HS-27A (cell line): Measurements from ENCODE around the gene AGXT2.
"Not testable (repeated sequence)": the region's sequence is repeated elsewhere in the genome, so short reads cannot be mapped to it uniquely, and the experiment has no call there.

Source experiments
- DNase-seq: peaks from one replicate; pipeline ENCODE4 v3.0.0-alpha.2; 2012; ENCODE audit warnings: low read depth, missing footprints

The AGXT2 gene

DNA sequence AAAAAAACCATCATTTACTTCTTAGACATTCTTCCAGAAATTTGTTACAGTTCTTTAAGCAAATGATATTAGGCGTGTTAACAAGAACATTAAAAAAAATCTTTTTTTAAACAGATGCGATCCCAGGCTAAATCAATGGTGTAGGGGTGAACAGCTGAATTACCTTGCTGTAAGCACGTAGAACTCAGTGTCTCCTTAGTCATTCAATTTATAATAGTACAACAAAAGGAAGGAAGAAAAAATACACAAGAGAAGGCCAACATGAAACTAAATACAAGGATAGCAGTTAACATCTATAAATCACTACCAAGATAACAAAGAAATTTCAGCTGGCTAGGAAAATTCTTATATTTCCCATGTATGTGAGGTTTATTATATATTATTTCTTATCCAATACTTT lies 35.4 kb downstream of the AGXT2 start:
- no peak for DNase-seq

DNA sequence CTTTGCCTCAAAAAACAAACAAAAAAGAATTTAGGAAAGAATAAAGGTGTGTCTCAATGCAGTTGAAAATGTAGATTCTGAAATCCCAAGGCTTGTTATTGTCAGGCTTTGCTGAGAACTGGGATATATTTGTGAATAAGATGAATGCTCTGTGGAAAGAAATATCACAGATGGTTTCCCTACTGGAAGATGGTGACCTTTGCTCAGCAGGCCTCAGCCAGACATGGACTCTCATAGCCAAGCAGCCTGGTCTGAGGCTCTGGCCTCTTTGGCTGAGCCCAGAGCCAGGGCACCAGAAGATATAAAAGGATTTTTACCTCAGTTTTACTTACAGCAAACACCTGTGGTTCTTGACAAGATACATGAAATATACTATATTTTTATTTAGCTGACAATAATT lies 37.1 kb downstream of the AGXT2 start:
- no peak for DNase-seq

DNA sequence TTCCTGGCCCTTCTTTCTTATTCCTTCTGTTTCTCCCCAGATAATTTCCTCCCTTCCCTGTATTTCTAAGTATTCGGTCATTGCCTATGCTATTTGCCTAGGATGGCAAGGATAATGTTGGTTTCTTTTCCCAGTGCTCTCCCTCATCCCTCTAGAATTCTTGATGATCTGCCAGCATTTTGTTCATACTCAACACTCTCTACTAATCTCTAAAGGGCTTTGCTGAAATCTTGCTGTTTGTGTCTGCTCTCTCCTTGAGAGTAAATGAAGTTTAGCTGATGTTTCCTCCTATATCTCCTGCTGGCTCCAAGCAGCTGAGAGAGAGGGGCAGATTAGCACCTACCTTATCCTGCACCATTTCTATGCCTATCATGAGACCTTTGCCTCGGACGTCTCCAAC lies 38.1 kb downstream of the AGXT2 start:
- no peak for DNase-seq

DNA sequence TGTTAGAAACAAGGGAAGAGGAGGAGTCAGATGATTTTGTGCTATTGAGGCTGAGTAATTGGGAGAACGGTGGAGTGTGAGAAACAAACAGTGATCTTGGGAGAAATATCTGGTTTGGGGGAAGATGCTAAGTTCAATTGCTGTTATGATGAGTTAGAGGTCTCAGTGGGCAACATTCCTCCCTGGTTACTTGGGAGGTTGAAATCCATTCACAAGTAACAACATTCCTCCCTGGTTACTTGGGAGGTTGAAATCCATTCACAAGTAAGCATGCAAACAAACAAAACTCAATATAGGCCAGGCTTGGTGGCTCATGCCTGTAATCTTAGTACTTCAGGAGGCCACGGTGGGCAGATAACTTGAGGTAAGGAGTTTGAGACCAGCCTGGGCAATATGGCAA lies 38.7 kb downstream of the AGXT2 start:
- DNase-seq, result no peak

DNA sequence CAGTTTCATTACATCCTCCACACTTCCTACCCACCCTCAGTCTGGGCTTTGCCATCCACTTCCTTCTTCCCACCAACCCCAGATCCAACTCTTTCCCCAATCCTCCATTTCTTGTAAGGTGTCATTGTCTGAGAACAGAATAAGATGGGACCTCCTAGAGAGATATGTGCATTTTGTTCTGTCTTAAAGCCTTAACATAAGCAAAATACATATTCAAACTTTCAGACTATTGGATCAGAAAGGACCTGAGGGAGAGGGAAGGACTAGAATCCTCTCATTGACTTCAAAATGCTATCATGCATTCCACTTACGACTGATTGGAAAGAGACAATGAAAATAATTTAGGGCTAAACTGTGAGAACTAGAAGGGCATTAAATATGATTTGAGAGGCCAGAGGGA lies 43.0 kb downstream of the AGXT2 start:
- DNase-seq, result no peak

DNA sequence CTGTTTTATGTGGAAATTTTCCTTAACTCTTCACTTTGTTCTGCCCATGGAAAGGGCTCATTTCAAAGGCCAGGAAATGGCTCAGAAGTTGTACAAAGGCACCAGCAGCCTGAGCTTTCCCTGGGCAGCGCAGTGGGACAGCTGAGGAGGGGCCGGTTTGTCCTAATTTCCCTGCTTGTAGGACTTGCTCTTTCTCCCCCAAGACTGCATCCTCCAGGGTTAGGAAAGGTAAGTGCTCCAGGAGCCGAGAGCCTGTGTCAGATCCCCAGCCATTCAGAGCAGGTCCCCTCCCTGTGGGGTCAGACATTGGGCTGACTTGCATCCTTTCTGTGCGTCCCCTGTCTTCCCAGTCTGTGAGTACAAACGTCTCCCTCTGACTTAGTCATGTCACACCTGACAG lies 43.5 kb downstream of the AGXT2 start:
- no peak for DNase-seq

DNA sequence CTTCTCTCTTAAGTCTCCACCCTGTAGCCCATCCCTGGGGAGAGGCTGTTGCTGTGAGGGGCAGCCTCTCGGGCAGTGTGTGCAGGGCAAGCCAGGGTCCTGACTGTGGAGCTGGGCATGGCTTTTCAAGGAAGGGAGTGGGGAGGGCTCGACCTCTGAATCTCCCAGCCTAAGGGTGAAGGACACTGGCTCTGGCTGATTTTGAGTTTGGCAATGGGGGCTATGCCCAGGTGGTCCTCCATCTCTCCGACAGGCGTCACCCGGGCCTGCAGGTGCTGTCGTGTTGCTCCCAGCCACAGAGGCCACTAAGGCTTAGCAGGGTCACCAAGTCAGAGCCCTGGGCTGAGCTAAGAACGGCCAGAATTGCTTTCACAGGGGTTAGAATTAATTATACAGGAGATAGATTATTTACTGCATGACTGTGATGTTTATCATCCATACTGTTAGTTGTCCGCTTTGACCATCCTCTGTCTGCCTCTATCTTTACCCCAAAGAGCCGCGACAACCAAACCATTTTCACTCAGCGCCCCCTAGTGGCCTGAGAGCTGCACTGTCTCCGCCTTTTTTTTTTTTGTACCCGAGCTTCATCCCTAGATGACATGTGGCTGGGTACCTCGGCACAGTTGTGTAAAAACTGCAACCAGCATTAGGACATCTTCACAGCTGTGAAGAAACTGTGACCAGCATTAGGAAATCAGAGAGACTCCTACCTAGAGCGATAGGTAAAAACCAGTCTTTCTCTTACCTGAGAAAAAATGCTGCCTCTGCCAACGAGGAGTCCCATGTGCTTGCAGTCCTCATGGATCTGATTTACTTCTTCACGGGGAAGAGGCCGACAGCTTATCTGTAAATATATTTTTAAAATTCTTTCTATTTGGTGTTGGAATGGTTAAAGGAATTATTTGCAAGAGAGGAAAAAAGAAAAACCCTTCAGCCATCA lies 44.5 kb downstream of the AGXT2 start:
- peak; percentile 30 for DNase-seq

DNA sequence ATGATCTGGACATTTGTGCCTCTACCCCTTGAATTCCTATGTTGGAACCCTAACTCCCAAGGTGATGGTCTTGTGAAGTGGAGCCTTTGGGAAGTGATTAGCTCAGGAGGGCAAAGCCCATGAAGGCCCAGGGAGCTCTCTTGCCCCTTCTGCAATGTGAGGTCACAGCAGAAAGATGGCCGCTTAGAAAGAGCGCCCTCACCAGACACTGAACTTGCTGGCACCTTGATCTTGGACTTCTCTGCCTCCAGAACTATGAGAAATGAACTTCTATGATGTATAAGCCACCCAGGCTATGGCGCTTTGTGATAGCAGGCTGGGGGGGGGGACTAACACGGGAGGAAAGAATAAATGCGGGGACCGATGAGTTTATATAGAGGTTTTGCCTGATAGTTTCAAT lies 45.3 kb downstream of the AGXT2 start:
- no peak for DNase-seq

DNA sequence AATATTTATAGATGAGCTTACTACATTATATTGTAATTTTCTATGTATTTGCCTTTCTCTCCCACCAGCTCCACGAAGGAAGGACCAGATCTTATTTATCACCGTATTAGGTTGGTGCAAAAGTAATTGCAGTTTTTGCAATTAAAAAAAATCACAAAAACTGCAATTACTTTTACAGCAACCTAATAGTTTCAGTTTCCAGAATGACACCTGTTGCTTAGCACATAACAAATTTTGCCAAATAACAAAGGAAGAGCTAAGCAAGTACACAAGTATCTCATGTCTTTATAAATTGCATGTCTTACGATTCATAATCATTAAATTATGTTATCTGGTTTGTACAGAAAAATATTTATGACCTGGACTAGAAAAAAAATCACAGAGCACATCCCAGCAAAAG lies 45.9 kb downstream of the AGXT2 start:
- DNase-seq, result no peak

DNA sequence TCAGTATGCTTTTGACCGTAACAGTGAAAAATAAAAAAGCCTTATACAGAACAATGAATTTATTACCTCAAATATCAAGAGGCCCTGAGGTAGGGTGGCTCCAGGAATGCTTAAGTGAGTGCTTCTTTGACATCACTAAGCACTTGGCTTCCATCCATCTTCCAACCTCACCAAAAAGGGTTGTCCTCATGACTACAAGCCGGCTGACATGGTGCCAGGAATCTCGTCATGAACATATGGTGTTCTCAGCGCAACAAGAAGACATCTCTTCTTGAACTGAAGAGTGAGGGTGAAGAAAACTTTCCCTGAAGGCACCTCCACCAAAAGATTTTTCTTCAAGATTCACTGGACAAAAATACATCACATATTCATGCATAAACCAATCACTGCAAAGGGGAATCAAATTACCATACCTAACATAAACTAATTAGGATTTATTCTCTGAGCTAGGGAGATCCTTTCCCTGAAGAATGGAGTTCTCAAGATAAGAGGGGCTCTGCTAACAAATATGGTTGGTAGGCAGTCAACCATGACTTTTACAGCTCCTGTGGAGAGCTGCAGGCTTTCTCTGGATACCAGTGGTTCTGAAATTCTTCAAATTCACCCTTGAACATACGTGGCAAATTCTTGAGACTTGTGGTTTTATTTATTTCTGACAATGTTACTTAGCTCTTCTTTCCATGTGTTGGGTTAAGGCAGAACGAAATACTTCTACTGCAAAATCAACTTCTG lies 49.5 kb downstream of the AGXT2 start:
- DNase-seq, result no peak

DNA sequence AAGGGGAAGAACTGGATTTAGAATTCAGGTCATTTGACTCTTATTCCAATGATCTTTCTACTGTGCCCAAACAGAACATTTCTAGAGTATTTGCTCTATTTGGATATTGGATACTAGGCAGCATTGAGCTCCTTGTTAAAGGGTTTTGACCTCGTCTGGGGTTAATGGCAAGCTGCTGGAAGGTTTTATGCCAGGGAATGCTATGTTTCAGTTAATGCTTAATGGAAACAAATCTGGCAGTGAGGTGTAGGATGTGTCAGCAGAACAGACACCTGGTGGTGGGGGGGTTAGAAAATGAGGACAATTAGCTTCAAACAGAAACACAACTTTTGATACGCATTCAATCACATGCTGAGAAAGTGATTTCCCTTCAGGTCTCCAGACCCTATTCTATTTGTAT lies 51.5 kb downstream of the AGXT2 start:
- no peak for DNase-seq

DNA sequence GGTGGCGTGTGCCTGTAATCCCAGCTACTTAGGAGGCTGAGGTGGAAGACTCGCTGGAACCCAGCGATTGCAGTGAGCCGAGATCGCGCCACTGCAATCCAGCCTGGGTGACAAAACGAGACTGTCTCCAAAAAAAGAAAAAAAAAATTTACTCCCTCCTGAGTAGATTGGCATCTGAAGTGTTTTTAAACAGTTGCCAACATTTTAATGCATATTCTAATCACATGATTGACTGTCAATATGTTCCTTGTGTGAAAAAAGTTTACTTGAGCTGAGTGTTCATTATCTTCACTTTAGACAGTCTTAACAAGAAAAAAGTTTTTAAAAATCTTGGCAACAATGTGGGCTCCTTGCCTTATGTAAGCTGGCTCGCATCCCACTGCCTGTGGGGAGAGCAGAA lies 53.8 kb downstream of the AGXT2 start:
- no peak for DNase-seq

DNA sequence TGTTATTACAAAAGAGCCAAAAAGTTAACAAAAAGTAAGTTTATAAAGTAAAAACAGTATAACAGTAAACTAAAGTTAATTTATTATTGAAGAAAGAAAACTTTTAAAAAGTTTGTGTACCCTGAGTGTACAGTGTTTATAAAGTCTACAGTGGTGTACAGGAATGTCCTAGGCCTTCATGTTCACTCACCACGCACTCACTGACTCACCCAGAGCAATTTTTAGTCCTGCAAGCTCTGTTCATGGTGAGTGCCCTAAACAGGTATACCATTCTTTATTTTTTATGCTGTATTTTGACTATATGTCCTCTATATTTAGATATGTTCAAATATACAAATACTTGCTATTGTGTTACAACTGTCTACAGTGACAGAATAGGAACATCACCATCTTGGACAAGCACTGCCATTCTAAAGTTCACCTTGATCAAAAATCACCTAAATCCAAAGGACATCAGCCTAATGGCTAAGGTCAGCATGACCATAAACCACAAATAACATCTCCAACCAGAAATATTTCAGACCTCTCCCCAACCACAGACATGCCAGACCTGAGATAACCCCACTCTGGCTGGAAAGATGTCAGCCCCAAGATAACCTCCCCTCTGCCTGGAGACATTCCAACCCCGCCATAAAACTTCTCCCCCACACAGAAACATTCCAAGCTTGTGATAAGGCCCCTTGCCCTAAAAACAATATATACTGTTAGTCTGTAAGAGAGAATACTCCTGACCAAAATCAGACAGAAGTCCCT lies 56.1 kb downstream of the AGXT2 start:
- no peak for DNase-seq

DNA sequence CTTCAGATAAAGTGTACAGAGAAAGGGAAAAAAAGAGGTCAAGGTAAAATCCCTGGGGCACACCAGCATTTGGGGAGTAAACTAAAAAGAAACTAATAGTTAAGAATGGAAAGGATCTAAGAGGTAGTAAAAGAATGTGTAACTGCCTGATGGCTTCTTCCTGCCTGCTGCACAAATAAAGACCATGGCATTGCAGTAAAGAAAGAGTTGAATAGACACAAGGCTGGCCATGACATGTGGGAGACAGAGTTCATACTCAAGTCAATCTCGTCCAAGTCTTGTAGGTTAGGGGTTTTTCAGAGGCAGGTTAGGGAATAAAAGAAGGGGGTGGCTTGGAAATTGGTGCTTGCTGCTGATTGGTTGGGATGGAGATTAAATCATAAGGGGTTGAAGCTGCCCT lies 60.8 kb downstream of the AGXT2 start:
- DNase-seq, result no peak

DNA sequence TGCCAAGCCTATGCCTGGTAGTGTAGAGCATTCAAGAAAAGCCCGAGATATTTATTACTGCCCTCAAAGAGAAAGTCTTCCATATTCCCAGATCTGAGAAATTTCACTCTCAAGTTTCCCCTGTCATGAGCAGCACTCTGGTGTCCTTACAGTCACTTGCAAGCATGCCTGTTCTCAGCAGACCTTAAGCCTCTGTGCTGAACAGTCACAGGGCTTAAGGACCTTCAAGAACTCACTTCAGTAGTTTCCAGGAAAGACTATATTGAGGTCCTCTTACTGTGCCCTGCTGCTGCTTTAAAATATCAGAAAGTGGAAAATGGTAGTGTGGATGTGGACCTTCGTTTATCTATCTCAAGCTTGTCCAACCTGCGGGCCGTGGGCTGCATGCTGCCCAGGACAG lies 64.9 kb downstream of the AGXT2 start:
- no peak for DNase-seq

DNA sequence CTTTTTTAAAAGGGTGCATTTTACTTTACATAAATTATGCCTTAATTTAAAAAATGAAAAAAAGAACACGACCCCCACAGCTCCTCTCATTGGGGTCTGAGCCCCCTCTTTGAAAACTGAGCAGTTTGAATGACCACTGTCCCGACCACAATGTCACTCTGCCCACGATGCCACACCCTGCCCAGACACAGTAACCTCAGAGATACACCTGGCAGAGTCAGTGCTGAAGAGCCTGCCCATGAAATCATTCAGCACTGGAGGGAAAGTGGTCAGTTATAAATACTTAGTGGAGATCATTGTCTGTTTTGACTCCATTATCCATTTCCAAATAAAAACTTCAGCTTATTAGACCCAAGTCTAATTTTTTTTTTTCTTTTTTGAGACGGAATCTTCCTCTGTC lies 69.1 kb downstream of the AGXT2 start:
- no peak for DNase-seq

DNA sequence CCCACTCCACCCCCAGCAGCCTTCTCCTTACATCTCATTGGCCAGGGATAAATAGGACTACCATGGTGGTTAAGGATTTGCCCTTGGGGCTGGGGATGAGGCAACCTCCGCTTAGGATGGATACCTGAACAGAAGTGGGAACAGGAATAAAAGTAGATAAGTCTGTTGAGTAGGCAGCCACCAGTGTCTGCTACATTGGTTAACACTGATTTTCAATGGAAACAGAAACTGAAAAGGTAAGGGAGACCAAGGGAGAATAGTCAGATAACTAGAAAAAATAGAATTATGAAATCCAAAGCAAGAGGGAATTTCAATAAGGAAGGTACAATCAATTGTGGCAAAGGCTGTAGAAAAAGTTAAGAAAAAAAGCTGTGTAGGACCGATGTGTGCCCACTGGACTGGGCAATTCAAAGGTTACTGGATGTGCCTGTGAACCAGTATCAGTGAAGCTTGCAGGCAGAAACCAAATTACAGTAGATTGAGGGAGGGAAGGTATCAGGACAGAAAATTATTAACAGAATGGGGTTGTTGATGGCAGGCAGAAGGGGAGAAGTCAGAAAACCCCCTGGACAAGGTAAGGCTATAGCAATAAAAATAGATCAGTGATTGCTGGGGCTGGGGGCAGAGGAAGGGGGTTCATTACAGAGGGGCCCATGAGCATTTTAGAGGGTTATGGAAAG lies 69.7 kb downstream of the AGXT2 start:
- no peak for DNase-seq

DNA sequence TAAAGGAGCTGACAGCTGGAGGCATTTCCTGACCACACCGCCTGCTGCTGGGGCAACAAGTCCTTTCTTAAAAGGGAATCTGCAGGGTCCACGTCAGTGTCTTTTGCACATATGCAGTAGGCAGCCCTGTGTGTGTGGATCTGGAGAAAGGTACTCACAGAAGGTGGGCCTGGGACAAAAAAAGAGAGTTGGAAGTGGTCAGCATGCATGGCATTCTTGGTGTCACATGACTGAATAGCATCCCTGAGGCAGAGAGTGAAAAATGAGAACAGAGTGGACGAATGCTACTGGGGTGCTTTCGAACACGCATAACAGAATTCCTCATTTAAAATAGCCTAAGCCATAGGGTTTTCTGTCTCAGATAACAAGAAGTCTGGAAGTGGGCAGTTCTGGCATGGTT lies 71.4 kb downstream of the AGXT2 start:
- no peak for DNase-seq

DNA sequence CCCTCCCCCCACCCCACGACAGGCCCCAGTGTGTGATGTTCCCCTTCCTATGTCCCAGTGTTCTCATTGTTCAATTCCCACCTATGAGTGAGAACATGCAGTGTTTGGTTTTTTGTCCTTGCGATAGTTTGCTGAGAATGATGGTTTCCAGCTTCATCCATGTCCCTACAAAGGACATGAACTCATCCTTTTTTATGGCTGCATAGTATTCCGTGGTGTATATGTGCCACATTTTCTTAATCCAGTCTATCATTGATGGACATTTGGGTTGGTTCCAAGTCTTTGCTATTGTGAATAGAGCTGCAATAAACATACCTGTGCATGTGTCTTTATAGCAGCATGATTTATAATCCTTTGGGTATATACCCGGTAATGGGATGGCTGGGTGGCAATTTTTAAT lies 76.1 kb downstream of the AGXT2 start:
- not testable (repeated sequence) for DNase-seq

DNA sequence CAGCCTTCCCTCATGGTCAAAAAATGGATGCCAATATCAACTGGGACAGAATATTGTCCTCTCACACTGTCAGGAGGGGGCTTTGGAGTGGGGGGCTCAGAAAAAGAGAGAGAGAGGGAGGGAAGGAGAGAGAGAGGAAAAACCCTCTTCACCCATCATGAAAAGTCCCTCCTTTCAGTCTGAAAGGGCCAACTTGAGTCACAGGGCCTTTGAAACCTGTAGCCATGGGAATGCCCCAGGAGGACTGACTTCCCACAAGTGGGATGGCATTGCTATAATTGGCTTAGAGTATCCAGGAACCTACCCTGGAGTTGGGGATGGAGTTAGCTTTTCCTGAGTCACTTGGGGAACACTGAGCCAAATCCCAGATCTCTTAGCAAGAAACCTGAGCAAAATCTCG lies 77.2 kb downstream of the AGXT2 start:
- DNase-seq, result no peak

DNA sequence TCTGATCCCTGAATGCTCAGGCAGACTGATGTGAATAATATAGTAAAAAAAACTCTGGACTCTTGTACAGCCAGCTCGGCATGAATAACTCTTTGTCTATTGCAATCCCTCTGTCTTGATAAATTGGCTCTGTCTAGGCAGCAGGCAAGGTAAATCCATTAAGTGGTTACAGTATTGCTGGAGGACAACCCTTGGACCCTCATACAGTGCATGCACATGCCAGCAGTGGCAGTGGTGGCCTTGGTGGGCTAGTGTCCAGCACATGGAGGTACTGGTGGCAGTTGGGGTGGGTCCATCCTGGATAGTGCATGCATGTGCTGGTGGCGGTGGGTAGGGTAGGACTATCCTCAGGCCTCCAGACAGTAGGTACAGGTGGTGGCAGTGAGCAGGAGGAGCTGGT lies 79.5 kb downstream of the AGXT2 start:
- DNase-seq, result no peak

DNA sequence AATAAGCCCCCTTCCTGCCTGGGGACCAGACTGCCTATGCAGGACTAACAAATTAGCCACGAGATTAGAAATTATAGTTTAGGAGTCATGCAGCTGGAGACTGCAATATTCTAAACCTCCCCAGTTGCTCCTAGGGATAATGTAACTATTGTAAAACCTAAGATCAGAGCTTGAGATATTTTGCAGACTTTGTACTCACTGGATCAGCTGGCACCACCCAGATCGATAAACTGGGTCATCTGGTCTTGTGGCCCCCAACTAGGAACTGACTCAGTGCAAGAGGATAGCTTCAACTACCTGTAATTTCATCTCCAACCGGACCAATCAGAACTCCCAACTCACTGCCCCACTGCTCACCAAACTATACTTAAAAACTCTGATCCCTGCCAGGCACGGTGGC lies 80.2 kb downstream of the AGXT2 start:
- DNase-seq, result no peak
